Trophoblast cell (in vitro differentiated cells and primary cell): ENCODE data around the gene MYO1F.
"Not testable (repeated sequence)": the region's sequence is repeated elsewhere in the genome, so short reads cannot be mapped to it uniquely, and the experiment has no call there.

Source experiments
- DNase-seq, 2 donors: peaks; one replicate each; pipeline ENCODE4 v3.0.0-alpha.2; 2016
- H2AFZ ChIP-seq: 2 replicates; pipeline ENCODE4 v1.6.1; 2013; ENCODE audit warnings: low read length, moderate library complexity, mild to moderate bottlenecking; ENCODE audit not compliant: insufficient read depth, poor library complexity
- H2AK5ac ChIP-seq: 2 replicates; pipeline ENCODE4 v1.6.1; 2013; ENCODE audit warnings: mild to moderate bottlenecking, low read length
- H2BK120ac ChIP-seq: 2 replicates; pipeline ENCODE4 v1.6.1; 2013; ENCODE audit warnings: low read length, mild to moderate bottlenecking, moderate library complexity; ENCODE audit not compliant: insufficient read depth, poor library complexity
- H2BK12ac ChIP-seq: 2 replicates; pipeline ENCODE4 v1.6.1; 2013; ENCODE audit warnings: mild to moderate bottlenecking, low read length, moderate library complexity
- H2BK5ac ChIP-seq: 2 replicates; pipeline ENCODE4 v1.6.1; 2013; ENCODE audit warnings: low read length, low read depth, moderate library complexity, mild to moderate bottlenecking; ENCODE audit not compliant: poor library complexity
- H3K14ac ChIP-seq: 2 replicates; pipeline ENCODE4 v1.6.1; 2013; ENCODE audit warnings: mild to moderate bottlenecking, low read length
- H3K18ac ChIP-seq: 2 replicates; pipeline ENCODE4 v1.6.1; 2013; ENCODE audit warnings: mild to moderate bottlenecking, low read length
- H3K23ac ChIP-seq: 2 replicates; pipeline ENCODE4 v1.6.1; 2013; ENCODE audit warnings: low read length
- H3K27ac ChIP-seq: 2 replicates; pipeline ENCODE4 v1.5.1; 2013; ENCODE audit warnings: low read depth, mild to moderate bottlenecking, inconsistent platforms, low read length, moderate library complexity
- H3K27me3 ChIP-seq: 2 replicates; pipeline ENCODE4 v1.6.1; 2013; ENCODE audit warnings: inconsistent platforms, mild to moderate bottlenecking, low read length, moderate library complexity; ENCODE audit not compliant: insufficient read depth
- H3K36me3 ChIP-seq, 2 experiments: 1 replicate in 1 of 2; 2 replicates in 1 of 2; pipeline ENCODE4 v1.6.1; 2013; ENCODE audit warnings: low read length in 2 of 2, mild to moderate bottlenecking in 2 of 2, moderate library complexity in 1 of 2; ENCODE audit not compliant: insufficient read depth in 2 of 2, control insufficient read depth in 1 of 2
- H3K4ac ChIP-seq: 2 replicates; pipeline ENCODE4 v1.6.1; 2013; ENCODE audit warnings: low read depth, mild to moderate bottlenecking, low read length, moderate library complexity
- H3K4me1 ChIP-seq, 2 experiments: 1 replicate in 1 of 2; 2 replicates in 1 of 2; pipeline ENCODE4 v1.6.1; 2013; ENCODE audit warnings: low read length in 2 of 2, mild to moderate bottlenecking in 2 of 2, moderate library complexity in 1 of 2; ENCODE audit not compliant: insufficient read depth in 2 of 2, control insufficient read depth in 1 of 2
- H3K4me2 ChIP-seq: 2 replicates; pipeline ENCODE4 v1.6.1; 2013; ENCODE audit warnings: inconsistent platforms, mild to moderate bottlenecking, low read length, moderate library complexity
- H3K4me3 ChIP-seq: 2 replicates; pipeline ENCODE4 v1.5.1; 2013; ENCODE audit warnings: mild to moderate bottlenecking, low read depth, low read length, inconsistent platforms
- H3K79me1 ChIP-seq: one replicate; pipeline ENCODE4 v1.6.1; 2013; ENCODE audit warnings: low read length
- H3K79me2 ChIP-seq: 2 replicates; pipeline ENCODE4 v1.6.1; 2013; ENCODE audit warnings: low read length, mild to moderate bottlenecking; ENCODE audit not compliant: control insufficient read depth, insufficient read depth, poor library complexity
- H3K9ac ChIP-seq: 2 replicates; pipeline ENCODE4 v1.6.1; 2013; ENCODE audit warnings: mild to moderate bottlenecking, low read length
- H3K9me3 ChIP-seq: 2 replicates; pipeline ENCODE4 v1.6.1; 2013; ENCODE audit warnings: low read depth, mild to moderate bottlenecking, control low read depth, inconsistent platforms, low read length; ENCODE audit not compliant: insufficient read depth
- H4K12ac ChIP-seq: 2 replicates; pipeline ENCODE4 v1.6.1; 2013; ENCODE audit warnings: low read depth, mild to moderate bottlenecking, low read length, moderate library complexity
- H4K8ac ChIP-seq: 2 replicates; pipeline ENCODE4 v1.6.1; 2013; ENCODE audit warnings: low read depth, mild to moderate bottlenecking, low read length, moderate library complexity
- H4K91ac ChIP-seq: one replicate; pipeline ENCODE4 v1.6.1; 2013; ENCODE audit warnings: low read depth, mild to moderate bottlenecking, low read length, moderate library complexity
- WGBS: extraction: QIAGEN DNeasy Blood & Tissue Kit; methylation state at CpG from one replicate; pipeline ENCODE4 v1.1.7; 2013; ENCODE audit warnings: missing lambda C conversion rate; ENCODE audit not compliant: insufficient read length, insufficient coverage; ENCODE audit errors: extremely low coverage; 5-methylcytosine and 5-hydroxymethylcytosine counted together

The MYO1F gene

GRCh38 chr19:8617984-8618383 is 40.7 kb upstream of the MYO1F start:
- Histone ChIP-seq H3K79me1 (no peaks in the 10 kb centered on the region), H3K9ac (no peak overlapping the region), H3K4ac (no peak overlapping the region), H2BK120ac (no peak overlapping the region), H3K14ac (no peak overlapping the region), H2AFZ (no peak overlapping the region), H3K18ac (no peak overlapping the region), H4K91ac (no peak overlapping the region), H3K4me2 (no peak overlapping the region), H3K27me3 (no peaks in the 10 kb centered on the region), H3K9me3 (peaks cover 1% of the 10 kb centered on the region), H3K4me3 (no peak overlapping the region), H4K12ac (no peak overlapping the region), H3K4me1 (no peaks in the 10 kb centered on the region), H2BK5ac (no peak overlapping the region), H3K27ac (no peak overlapping the region), H2AK5ac (no peak overlapping the region), H4K8ac (no peak overlapping the region), H2BK12ac (no peak overlapping the region), H3K36me3 (no peaks in the 10 kb centered on the region), H3K23ac (no peak overlapping the region), H3K79me2 (no peaks in the 10 kb centered on the region)
- no peak for DNase-seq
- WGBS: no CpG with 5 or more reads among the region's 4 CpGs

GRCh38 chr19:8617325-8617724 is 40.1 kb upstream of the MYO1F start:
- H3K9me3 ChIP-seq, H2BK5ac ChIP-seq, H2AK5ac ChIP-seq, H3K23ac ChIP-seq, H3K4ac ChIP-seq, H2AFZ ChIP-seq, H3K27ac ChIP-seq, DNase-seq, H4K91ac ChIP-seq, H3K4me2 ChIP-seq, H3K79me1 ChIP-seq, H2BK12ac ChIP-seq, H3K4me1 ChIP-seq, H3K9ac ChIP-seq, H4K12ac ChIP-seq, H3K14ac ChIP-seq, H4K8ac ChIP-seq, H2BK120ac ChIP-seq, H3K79me2 ChIP-seq, H3K4me3 ChIP-seq, H3K27me3 ChIP-seq, H3K36me3 ChIP-seq, H3K18ac ChIP-seq: not testable (repeated sequence)
- WGBS: no CpG with 5 or more reads among the region's 15 CpGs

- H3K36me3 ChIP-seq: no peaks in the 10 kb centered on the region
- no peak overlapping the region for H3K27ac ChIP-seq
- no peak overlapping the region for H3K4me3 ChIP-seq
- H3K79me1 ChIP-seq: no peaks in the 10 kb centered on the region
- H3K27me3 ChIP-seq: no peaks in the 10 kb centered on the region
- H2BK12ac ChIP-seq: no peak overlapping the region
- no peak overlapping the region for H2AFZ ChIP-seq
- DNase-seq: no peak
- no peak overlapping the region for H2AK5ac ChIP-seq
- H3K4me1 ChIP-seq: no peaks in the 10 kb centered on the region
- no peak overlapping the region for H4K91ac ChIP-seq
- no peak overlapping the region for H4K8ac ChIP-seq
- no peaks in the 10 kb centered on the region for H3K79me2 ChIP-seq
- H2BK120ac ChIP-seq: no peak overlapping the region
- H3K14ac ChIP-seq: no peak overlapping the region
- no peak overlapping the region for H3K9ac ChIP-seq
- H3K18ac ChIP-seq: no peak overlapping the region
- WGBS: no CpG with 5 or more reads among the region's 6 CpGs
- no peak overlapping the region for H3K4ac ChIP-seq
- no peak overlapping the region for H4K12ac ChIP-seq
- H3K4me2 ChIP-seq: no peak overlapping the region
- H2BK5ac ChIP-seq: no peak overlapping the region
- H3K23ac ChIP-seq: no peak overlapping the region
- peaks cover 1% of the 10 kb centered on the region for H3K9me3 ChIP-seq
Observed at GRCh38 chr19:8616861-8617260, 39.6 kb upstream of the MYO1F start.

- Histone ChIP-seq H3K4me3 (no peak overlapping the region), H3K27ac (no peak overlapping the region), H2BK120ac (no peak overlapping the region), H2AFZ (no peak overlapping the region), H3K79me2 (no peaks in the 10 kb centered on the region), H3K79me1 (no peaks in the 10 kb centered on the region), H4K8ac (no peak overlapping the region), H3K18ac (no peak overlapping the region), H3K23ac (no peak overlapping the region), H4K91ac (no peak overlapping the region), H4K12ac (no peak overlapping the region), H3K9me3 (peaks cover 1% of the 10 kb centered on the region), H2AK5ac (no peak overlapping the region), H2BK12ac (no peak overlapping the region), H2BK5ac (no peak overlapping the region), H3K9ac (no peak overlapping the region), H3K4ac (no peak overlapping the region), H3K36me3 (no peaks in the 10 kb centered on the region), H3K4me2 (no peak overlapping the region), H3K14ac (no peak overlapping the region), H3K4me1 (no peaks in the 10 kb centered on the region), H3K27me3 (no peaks in the 10 kb centered on the region)
- DNase-seq: peak in 1 of 2 donors; percentile 77
- no CpG with 5 or more reads among the region's 23 CpGs for WGBS
Observed at GRCh38 chr19:8615813-8616596, 38.8 kb upstream of the MYO1F start.
